ENCODE measurements around the gene ARVCF.

The ARVCF gene

DNA sequence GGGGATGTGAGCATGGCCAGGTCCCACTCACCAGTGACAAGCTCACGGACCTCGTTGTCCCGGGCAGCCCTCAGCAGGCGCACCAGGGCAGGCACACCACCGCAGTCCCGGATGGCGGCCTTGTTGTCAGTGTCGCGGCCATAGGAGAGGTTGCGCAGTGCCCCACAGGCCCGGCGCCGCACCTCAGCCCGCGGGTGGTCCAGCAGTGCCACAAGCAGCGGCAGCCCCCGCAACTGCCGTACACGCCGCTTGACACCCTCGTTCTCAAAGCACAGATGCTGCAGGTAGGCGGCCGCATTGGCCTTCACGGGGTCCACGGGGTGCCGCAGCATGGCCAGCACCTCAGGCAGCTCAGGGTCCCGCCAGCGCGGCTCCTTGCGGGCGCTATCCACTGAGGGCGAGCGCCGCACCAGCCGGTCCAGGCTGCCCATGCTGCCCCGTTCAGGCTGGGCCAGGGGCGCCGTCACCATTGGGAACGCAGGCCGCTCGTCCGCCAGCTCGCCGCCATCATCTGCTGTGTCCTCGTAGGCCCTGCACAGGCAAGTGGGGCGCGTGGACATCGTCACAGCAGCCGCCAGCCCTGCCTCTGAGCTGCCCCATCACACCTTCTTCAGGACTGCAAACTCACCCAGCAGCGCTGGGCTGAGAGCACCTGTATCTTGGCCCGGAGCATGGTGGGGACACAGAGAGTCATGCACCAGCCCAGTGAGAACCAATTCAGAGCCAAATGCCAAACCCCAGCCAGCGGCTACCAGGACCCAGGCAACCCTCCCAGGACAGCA is 36.7 kb downstream of the ARVCF start:
- ChIA-PET CTCF (interaction anchor here (2.3 to 3.0 kb wide), 2 partner anchors 9 to 11 kb away, joined by 8 to 12 read pairs; no protein-coding TSS in a partner anchor), POLR2A (no interaction called here)
- no peak for DNase-seq (ENCODE audit: low read depth, low spot score)
- no peak overlapping the region for H3K4me3 ChIP-seq (ENCODE audit: low read depth, low read length)
- TF ChIP-seq, protein P1, sequence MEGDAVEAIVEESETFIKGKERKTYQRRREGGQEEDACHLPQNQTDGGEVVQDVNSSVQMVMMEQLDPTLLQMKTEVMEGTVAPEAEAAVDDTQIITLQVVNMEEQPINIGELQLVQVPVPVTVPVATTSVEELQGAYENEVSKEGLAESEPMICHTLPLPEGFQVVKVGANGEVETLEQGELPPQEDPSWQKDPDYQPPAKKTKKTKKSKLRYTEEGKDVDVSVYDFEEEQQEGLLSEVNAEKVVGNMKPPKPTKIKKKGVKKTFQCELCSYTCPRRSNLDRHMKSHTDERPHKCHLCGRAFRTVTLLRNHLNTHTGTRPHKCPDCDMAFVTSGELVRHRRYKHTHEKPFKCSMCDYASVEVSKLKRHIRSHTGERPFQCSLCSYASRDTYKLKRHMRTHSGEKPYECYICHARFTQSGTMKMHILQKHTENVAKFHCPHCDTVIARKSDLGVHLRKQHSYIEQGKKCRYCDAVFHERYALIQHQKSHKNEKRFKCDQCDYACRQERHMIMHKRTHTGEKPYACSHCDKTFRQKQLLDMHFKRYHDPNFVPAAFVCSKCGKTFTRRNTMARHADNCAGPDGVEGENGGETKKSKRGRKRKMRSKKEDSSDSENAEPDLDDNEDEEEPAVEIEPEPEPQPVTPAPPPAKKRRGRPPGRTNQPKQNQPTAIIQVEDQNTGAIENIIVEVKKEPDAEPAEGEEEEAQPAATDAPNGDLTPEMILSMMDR (IDR thresholded peaks at IDR 0.05; ENCODE audit: insufficient read depth, low read length, missing control alignments), result no peak

DNA sequence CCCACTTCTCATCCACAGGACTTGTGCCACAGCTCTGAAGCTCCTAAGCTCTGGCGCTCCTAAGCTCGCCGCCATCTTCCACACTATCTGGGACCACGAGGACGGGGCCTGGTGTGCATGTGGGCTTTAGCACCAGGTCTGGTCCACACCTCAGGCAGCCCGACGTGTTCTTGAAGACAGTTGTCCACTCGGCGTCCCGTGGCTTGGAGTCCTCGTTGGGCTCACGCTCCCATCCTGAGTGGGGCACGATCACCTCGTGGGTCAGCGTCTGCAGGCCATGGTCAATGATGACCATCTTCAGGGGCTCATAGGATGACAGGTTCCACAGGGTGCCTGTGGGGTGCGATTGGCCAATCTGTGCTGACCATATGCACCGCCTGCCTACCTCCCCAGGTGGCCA is 37.9 kb downstream of the ARVCF start:
- no peak overlapping the region for H3K4me3 ChIP-seq (ENCODE audit: low read depth, low read length)
- no peak for DNase-seq (ENCODE audit: low read depth, low spot score)
- TF ChIP-seq, protein P1 (IDR thresholded peaks at IDR 0.05; ENCODE audit: insufficient read depth, low read length, missing control alignments), result no peak
- POLR2A ChIA-PET, result no interaction called here
- CTCF ChIA-PET, result interaction anchor here (2.3 to 3.0 kb wide), 2 partner anchors 8 to 10 kb away, joined by 8 to 12 read pairs; no protein-coding TSS in a partner anchor

DNA sequence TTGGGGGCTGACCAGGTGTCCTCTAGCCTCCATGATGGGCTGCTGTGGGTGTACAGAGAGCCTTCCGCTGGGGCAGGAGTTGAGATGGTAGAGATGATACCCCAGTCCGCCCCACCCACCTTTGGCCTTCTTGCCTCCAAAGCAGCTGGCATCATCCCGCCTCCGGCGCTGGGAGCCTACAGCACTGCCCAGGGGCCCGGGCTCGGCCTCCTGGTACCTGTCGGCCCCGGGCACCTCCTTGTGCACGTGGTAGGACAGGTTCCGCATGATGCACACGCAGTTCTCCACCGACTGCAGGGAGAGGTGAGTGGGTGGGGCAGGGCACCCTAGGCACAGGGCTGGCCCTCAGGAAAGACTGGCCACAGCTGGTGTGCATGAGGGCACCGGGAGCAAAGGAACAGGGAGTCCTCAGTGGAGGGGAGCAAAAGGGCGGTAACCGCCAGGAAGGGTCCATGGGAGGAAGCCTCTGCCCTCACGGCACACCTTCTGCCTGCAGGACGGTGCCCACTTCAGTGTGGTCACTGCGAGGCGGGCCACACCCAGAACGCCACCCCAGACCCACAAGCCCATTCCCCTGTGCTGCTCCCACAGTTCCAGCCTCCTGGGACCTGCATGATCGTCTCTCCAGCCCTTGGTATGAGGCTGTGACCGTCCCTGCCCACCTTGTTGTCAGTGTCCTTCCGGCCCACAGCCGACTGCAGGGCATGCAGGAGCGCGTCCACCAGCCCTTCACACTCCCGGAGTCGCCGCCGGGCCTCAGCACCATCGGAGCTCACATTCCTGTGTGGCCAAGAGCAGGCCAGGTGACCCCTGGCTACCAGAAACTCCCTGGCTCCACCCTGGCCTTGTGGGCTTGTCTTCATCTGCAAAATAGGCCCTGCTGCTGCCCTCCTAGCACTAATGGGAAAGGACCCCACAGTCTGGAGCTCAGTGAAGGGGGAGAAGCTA is 39.1 kb downstream of the ARVCF start:
- DNase-seq (ENCODE audit: low read depth, low spot score), result no peak
- ChIA-PET CTCF (interaction anchor here (2.3 to 3.0 kb wide), 2 partner anchors 7 to 9 kb away, joined by 8 to 12 read pairs; no protein-coding TSS in a partner anchor), POLR2A (no interaction called here)
- TF ChIP-seq, protein P1 (IDR thresholded peaks at IDR 0.05; ENCODE audit: insufficient read depth, low read length, missing control alignments), result no peak
- no peak overlapping the region for H3K4me3 ChIP-seq (ENCODE audit: low read depth, low read length)

DNA sequence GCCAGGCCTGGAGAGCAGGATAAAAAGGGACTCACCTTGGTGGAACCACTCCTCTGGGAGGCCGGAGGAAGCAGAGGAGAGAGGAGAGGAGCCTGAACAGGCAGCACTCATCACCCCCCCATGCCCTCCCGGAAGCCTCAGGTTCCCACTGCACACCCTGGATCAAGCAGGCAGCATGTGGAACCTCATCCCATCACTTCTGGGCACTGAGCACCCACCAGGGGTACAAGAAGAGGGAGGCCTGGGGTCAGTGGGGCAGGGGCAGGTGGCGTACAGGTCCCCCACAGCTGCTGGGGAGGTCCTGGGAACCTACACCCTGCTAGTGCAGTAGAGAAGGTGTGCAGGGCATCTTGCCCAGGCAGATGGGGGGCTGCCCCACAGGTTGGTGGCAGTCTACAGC is 40.0 kb downstream of the ARVCF start:
- no peak overlapping the region for H3K4me3 ChIP-seq (ENCODE audit: low read depth, low read length)
- CTCF ChIA-PET, result no interaction called here
- no peak for DNase-seq (ENCODE audit: low read depth, low spot score)
- POLR2A ChIA-PET, result no interaction called here
- TF ChIP-seq, protein P1 (IDR thresholded peaks at IDR 0.05; ENCODE audit: insufficient read depth, low read length, missing control alignments), result no peak

DNA sequence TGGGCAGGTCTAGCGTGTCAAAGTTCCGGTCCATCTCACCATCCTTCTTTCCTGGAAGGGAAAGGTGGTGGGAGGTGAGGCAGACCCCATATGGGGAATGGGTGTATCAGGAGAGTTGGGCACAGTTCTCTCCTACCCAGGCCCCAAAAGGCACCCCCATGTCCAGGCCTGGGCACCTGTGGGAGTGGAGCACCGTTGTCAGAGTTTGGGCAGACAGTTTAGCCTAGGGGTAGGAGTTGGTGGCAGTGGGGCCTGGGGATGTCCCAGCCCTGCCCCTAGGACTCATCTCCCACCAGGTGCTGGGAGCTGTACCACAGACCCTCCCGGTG is 41.0 kb downstream of the ARVCF start:
- CTCF ChIA-PET, result interaction anchor here (6.0 to 11.5 kb wide), 2 partner anchors 8 to 37 kb away, joined by 28 to 172 read pairs; no protein-coding TSS in a partner anchor
- POLR2A ChIA-PET, result no interaction called here
- H3K4me3 ChIP-seq (ENCODE audit: low read depth, low read length), result no peak overlapping the region
- DNase-seq (ENCODE audit: low read depth, low spot score), result no peak
- TF ChIP-seq, protein P1 (IDR thresholded peaks at IDR 0.05; ENCODE audit: insufficient read depth, low read length, missing control alignments), result no peak
